ENCODE results near the gene ATIC.

- TF ChIP-seq, protein P1, sequence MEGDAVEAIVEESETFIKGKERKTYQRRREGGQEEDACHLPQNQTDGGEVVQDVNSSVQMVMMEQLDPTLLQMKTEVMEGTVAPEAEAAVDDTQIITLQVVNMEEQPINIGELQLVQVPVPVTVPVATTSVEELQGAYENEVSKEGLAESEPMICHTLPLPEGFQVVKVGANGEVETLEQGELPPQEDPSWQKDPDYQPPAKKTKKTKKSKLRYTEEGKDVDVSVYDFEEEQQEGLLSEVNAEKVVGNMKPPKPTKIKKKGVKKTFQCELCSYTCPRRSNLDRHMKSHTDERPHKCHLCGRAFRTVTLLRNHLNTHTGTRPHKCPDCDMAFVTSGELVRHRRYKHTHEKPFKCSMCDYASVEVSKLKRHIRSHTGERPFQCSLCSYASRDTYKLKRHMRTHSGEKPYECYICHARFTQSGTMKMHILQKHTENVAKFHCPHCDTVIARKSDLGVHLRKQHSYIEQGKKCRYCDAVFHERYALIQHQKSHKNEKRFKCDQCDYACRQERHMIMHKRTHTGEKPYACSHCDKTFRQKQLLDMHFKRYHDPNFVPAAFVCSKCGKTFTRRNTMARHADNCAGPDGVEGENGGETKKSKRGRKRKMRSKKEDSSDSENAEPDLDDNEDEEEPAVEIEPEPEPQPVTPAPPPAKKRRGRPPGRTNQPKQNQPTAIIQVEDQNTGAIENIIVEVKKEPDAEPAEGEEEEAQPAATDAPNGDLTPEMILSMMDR (IDR thresholded peaks at IDR 0.05) = no peak
- no peak for TF ChIP-seq POLR2A (IDR thresholded peaks at IDR 0.05)
Measured at GRCh38 chr2:215394102-215394805, 82.4 kb downstream of the ATIC start.

Data from Peyer's patch (tissue), 4 donors.